Measurements from ENCODE around the gene MEOX1.

The MEOX1 gene

DNA sequence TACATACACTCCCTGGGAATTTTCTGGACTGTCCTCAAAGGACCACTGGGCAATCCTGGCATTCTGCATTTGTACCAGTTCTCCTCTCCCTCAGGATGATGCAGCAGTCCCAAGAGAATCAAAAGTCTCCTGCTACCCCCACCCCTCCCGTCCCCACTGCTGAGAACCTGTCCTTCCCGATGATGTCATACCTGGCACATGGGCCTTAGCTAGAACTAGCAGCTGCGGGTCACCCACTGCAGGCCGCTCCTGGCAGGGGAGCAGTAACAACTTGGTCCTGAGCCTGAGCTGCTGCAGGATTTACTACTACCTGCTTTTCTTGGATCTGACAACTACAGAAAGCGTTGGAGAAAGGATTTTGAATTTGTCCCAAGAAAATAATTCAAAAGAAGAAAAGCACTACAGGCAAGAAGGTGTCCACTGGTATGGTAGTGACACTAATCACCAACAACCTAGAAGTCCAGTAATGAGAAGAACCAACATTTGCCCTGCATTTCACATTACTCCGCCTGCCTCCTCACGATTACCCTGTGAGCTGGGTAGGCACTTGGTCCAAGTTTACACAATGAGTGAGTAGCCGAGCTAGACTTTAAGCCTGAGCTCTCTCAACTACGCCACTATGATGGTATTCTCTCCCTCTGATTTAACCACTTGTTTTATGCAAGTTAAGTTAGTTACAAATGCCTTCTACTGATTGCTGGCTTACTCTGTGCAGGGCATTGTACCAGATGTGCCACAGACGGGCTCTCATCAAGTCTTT lies 60.3 kb downstream of the MEOX1 start:
- Mint-ChIP-seq H3K9me3 (peaks cover 6% of the 10 kb centered on the region), H3K27me3 (ENCODE audit: low read depth) (peaks cover 22% of the 10 kb centered on the region), H3K27ac (peak overlapping the region in 2 of 3 experiments; percentile 81 to 85), H3K4me3 (peak overlapping the region in 1 of 3 experiments; percentile 36), H3K36me3 (ENCODE audit: low read depth) (no peaks in the 10 kb centered on the region), H3K4me1 (peaks cover 53% of the 10 kb centered on the region)
- TF ChIP-seq, protein P1, sequence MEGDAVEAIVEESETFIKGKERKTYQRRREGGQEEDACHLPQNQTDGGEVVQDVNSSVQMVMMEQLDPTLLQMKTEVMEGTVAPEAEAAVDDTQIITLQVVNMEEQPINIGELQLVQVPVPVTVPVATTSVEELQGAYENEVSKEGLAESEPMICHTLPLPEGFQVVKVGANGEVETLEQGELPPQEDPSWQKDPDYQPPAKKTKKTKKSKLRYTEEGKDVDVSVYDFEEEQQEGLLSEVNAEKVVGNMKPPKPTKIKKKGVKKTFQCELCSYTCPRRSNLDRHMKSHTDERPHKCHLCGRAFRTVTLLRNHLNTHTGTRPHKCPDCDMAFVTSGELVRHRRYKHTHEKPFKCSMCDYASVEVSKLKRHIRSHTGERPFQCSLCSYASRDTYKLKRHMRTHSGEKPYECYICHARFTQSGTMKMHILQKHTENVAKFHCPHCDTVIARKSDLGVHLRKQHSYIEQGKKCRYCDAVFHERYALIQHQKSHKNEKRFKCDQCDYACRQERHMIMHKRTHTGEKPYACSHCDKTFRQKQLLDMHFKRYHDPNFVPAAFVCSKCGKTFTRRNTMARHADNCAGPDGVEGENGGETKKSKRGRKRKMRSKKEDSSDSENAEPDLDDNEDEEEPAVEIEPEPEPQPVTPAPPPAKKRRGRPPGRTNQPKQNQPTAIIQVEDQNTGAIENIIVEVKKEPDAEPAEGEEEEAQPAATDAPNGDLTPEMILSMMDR (IDR thresholded peaks at IDR 0.05; ENCODE audit: unreplicated experiment in 3 of 3) = no peak

DNA sequence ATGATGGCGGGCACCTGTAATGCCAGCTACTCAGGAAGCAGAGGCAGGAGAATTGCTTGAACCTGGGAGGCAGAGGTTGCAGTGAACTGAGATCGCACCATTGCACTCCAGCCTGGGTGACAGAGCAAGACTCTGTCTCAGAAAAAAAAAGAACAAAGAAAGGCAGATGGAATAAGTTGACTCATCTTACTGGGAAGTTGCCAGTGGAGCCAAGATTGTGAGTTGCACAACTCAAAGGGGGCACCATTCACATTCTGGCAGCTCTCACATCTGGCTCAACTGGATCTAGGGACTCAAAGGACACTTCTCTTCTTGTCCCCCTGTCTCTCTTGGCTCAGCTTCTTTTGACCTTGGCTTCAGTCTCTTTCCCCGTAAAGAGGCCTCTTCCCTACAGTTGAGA lies 61.9 kb downstream of the MEOX1 start:
- H3K4me1 Mint-ChIP-seq = peaks cover 53% of the 10 kb centered on the region
- H3K36me3 Mint-ChIP-seq (ENCODE audit: low read depth) = no peaks in the 10 kb centered on the region
- H3K9me3 Mint-ChIP-seq = peaks cover 1% of the 10 kb centered on the region
- H3K27me3 Mint-ChIP-seq (ENCODE audit: low read depth) = peaks cover 25% of the 10 kb centered on the region
- TF ChIP-seq, protein P1 (IDR thresholded peaks at IDR 0.05; ENCODE audit: unreplicated experiment in 3 of 3) = no peak
- peak overlapping the region in 2 of 3 experiments; percentile 74 to 87 for H3K27ac Mint-ChIP-seq
- H3K4me3 Mint-ChIP-seq = peak overlapping the region in 1 of 3 experiments; percentile 25

DNA sequence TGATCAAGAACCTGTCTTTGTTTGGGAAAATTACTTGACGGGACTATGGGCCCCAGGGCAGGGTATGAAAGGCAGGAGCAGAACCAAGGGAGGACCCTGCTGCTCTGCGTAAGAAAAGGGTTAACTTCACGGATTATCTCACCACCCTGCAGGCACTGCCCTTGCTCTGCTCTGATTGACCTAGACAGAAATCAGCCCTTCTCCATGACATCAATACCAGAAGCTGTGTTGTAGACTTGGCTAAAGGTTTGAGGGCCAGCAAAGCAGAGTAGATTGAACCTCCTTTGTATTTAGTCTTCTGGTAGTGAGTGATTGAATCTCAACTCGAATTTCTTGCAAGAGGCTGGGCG lies 62.7 kb downstream of the MEOX1 start:
- TF ChIP-seq, protein P1 (IDR thresholded peaks at IDR 0.05; ENCODE audit: unreplicated experiment in 3 of 3) = no peak
- Mint-ChIP-seq H3K4me3 (no peak overlapping the region), H3K27ac (peak overlapping the region in 2 of 3 experiments; percentile 77 to 79), H3K4me1 (peaks cover 49% of the 10 kb centered on the region), H3K9me3 (no peaks in the 10 kb centered on the region), H3K27me3 (ENCODE audit: low read depth) (peaks cover 29% of the 10 kb centered on the region), H3K36me3 (ENCODE audit: low read depth) (no peaks in the 10 kb centered on the region)

DNA sequence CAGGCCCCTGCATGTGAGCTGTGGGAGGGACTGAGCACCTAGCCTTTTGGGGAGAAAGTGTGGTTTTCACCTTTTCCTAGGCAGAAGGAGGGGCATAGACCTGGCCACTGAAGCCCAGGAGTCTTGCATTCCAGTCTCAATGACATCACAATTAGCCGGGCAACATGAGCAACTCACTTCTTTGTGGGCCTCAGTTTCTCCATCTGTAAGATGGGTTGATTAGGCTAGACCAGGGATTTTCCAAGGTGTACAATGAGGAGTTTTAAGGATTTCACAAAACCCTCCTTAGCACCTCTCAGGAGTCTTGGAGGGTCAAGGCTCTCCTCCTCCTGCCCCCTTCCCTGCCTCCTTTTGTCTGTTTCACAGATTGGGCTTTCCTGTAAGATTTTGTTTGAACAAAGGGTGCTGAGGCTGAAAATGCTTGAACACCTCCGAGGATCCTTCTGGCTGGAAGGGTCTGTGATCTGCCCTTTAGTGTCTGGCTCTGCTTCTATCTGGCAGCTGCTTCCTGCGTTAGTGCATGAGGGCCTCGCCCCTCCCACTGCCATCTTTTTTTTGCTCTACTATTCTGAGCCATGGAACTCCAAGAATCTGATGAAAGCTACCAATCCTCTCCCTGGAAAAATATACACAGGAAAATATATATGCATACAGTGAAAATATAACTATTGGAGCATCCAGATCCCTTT lies 63.2 kb downstream of the MEOX1 start:
- peak overlapping the region in 2 of 3 experiments; percentile 77 to 79 for H3K27ac Mint-ChIP-seq
- peaks cover 47% of the 10 kb centered on the region for H3K4me1 Mint-ChIP-seq
- no peaks in the 10 kb centered on the region for H3K36me3 Mint-ChIP-seq (ENCODE audit: low read depth)
- H3K9me3 Mint-ChIP-seq = no peaks in the 10 kb centered on the region
- peaks cover 29% of the 10 kb centered on the region for H3K27me3 Mint-ChIP-seq (ENCODE audit: low read depth)
- peak overlapping the region in 1 of 3 experiments; percentile 5 for H3K4me3 Mint-ChIP-seq
- TF ChIP-seq, protein P1 (IDR thresholded peaks at IDR 0.05; ENCODE audit: unreplicated experiment in 3 of 3) = no peak

DNA sequence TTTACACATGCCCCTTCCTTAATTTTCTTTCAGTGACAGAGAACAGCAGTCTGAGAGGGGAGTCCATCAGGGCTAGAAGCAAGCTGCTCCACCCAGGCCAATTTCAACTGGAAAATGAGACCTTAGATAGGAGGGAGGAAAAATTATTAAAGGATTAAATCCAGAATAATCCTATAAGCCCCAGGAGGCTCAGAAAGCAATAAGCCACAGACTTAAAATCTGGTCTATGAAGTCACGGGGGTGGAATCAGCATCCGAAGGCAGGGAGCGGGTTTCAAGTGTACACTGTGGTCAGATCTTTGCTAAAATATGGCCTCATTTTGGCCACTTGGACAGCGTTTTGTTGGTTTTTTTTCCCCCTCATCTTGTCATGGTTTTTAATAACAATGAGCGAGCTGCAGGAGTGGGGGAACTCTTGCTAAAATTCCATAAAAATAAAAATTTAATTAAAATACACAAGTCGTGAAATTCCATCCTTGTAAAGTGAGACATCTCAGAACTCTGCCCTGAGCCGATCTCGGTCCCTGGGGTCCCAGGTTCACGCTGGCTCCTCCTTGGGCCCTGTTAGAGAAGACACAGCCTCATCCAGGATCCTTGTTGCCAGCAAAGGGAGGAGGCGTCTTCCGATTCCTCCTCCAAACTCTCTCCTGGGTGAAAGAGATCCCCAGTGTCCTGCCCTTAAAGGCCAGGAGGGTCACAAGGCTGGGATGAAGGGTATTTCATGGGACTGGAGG lies 63.9 kb downstream of the MEOX1 start:
- H3K27ac Mint-ChIP-seq = peak overlapping the region; percentile 65 to 82 (median 76)
- TF ChIP-seq, protein P1 (IDR thresholded peaks at IDR 0.05; ENCODE audit: unreplicated experiment in 3 of 3) = no peak
- peaks cover 47% of the 10 kb centered on the region for H3K4me1 Mint-ChIP-seq
- H3K27me3 Mint-ChIP-seq (ENCODE audit: low read depth) = peaks cover 29% of the 10 kb centered on the region
- H3K4me3 Mint-ChIP-seq = no peak overlapping the region
- H3K36me3 Mint-ChIP-seq (ENCODE audit: low read depth) = no peaks in the 10 kb centered on the region
- H3K9me3 Mint-ChIP-seq = no peaks in the 10 kb centered on the region

Data from nephron (organoid).